ENCODE measurements around the gene BPIFB4.

The BPIFB4 gene

GRCh38 chr20:33092361-33092760, 12.9 kb downstream of the BPIFB4 start:
- H4K20me1 ChIP-seq (ENCODE audit: insufficient read depth, low read length) = no peaks in the 10 kb centered on the region
- H3K27ac ChIP-seq (ENCODE audit: low read length) = no peak overlapping the region
- H3K27me3 ChIP-seq (replicated peaks; ENCODE audit: insufficient read depth, low read length) = peaks cover 47% of the 10 kb centered on the region
- no peak for TF ChIP-seq CTCF (IDR thresholded peaks at IDR 0.05; ENCODE audit: low read length)
- no peak for TF ChIP-seq EZH2 (optimal IDR thresholded peaks at IDR 0.05; ENCODE audit: low read depth, low read length)
- no peak for TF ChIP-seq EZH2phosphoT487 (IDR thresholded peaks at IDR 0.05; ENCODE audit: low read length)
- H3K9ac ChIP-seq (ENCODE audit: low read length) = no peak overlapping the region
- no peak for DNase-seq
- no peak overlapping the region for H3K4me3 ChIP-seq (ENCODE audit: low read length)
- H3K4me2 ChIP-seq (ENCODE audit: low read depth, low read length) = no peak overlapping the region
- no peaks in the 10 kb centered on the region for H3F3A ChIP-seq (ENCODE audit: insufficient read depth, low read length)
- H2AFZ ChIP-seq (ENCODE audit: low read length) = no peak overlapping the region
- no peaks in the 10 kb centered on the region for H3K4me1 ChIP-seq (ENCODE audit: low read length)
- H3K79me2 ChIP-seq (ENCODE audit: low read length) = no peaks in the 10 kb centered on the region
- no peaks in the 10 kb centered on the region for H3K36me3 ChIP-seq (replicated peaks; ENCODE audit: insufficient read depth, low read length)
- no peaks in the 10 kb centered on the region for H3K9me2 ChIP-seq (replicated peaks; ENCODE audit: insufficient read depth, low read length)
- no peaks in the 10 kb centered on the region for H3K9me3 ChIP-seq (replicated peaks; ENCODE audit: insufficient read depth, low read length)

- H3K9me3 ChIP-seq (replicated peaks; ENCODE audit: insufficient read depth, low read length) = no peaks in the 10 kb centered on the region
- H3K9me2 ChIP-seq (replicated peaks; ENCODE audit: insufficient read depth, low read length) = no peaks in the 10 kb centered on the region
- DNase-seq = no peak
- no peak overlapping the region for H3K4me2 ChIP-seq (ENCODE audit: low read depth, low read length)
- no peak overlapping the region for H3K27ac ChIP-seq (ENCODE audit: low read length)
- no peak overlapping the region for H3K9ac ChIP-seq (ENCODE audit: low read length)
- H4K20me1 ChIP-seq (ENCODE audit: insufficient read depth, low read length) = no peaks in the 10 kb centered on the region
- TF ChIP-seq EZH2phosphoT487 (IDR thresholded peaks at IDR 0.05; ENCODE audit: low read length) = no peak
- H3K27me3 ChIP-seq (replicated peaks; ENCODE audit: insufficient read depth, low read length) = peaks cover 42% of the 10 kb centered on the region
- no peaks in the 10 kb centered on the region for H3K4me1 ChIP-seq (ENCODE audit: low read length)
- H3K79me2 ChIP-seq (ENCODE audit: low read length) = no peaks in the 10 kb centered on the region
- no peak overlapping the region for H2AFZ ChIP-seq (ENCODE audit: low read length)
- H3F3A ChIP-seq (ENCODE audit: insufficient read depth, low read length) = no peaks in the 10 kb centered on the region
- H3K36me3 ChIP-seq (replicated peaks; ENCODE audit: insufficient read depth, low read length) = no peaks in the 10 kb centered on the region
- H3K4me3 ChIP-seq (ENCODE audit: low read length) = no peak overlapping the region
Observed at GRCh38 chr20:33093074-33093473, 13.6 kb downstream of the BPIFB4 start.

- H3K27ac ChIP-seq (ENCODE audit: low read length) = no peak overlapping the region
- TF ChIP-seq EZH2phosphoT487 (IDR thresholded peaks at IDR 0.05; ENCODE audit: low read length) (no peak), EZH2 (optimal IDR thresholded peaks at IDR 0.05; ENCODE audit: low read depth, low read length) (no peak), CTCF (IDR thresholded peaks at IDR 0.05; ENCODE audit: low read length) (no peak)
- no peaks in the 10 kb centered on the region for H3K79me2 ChIP-seq (ENCODE audit: low read length)
- H3K4me3 ChIP-seq (ENCODE audit: low read length) = no peak overlapping the region
- H3K9me3 ChIP-seq (replicated peaks; ENCODE audit: insufficient read depth, low read length) = no peaks in the 10 kb centered on the region
- no peak overlapping the region for H2AFZ ChIP-seq (ENCODE audit: low read length)
- H3K9ac ChIP-seq (ENCODE audit: low read length) = no peak overlapping the region
- no peaks in the 10 kb centered on the region for H3F3A ChIP-seq (ENCODE audit: insufficient read depth, low read length)
- peaks cover 37% of the 10 kb centered on the region for H3K27me3 ChIP-seq (replicated peaks; ENCODE audit: insufficient read depth, low read length)
- H3K4me1 ChIP-seq (ENCODE audit: low read length) = no peaks in the 10 kb centered on the region
- H3K36me3 ChIP-seq (replicated peaks; ENCODE audit: insufficient read depth, low read length) = no peaks in the 10 kb centered on the region
- no peaks in the 10 kb centered on the region for H3K9me2 ChIP-seq (replicated peaks; ENCODE audit: insufficient read depth, low read length)
- no peak overlapping the region for H3K4me2 ChIP-seq (ENCODE audit: low read depth, low read length)
- DNase-seq = no peak
- H4K20me1 ChIP-seq (ENCODE audit: insufficient read depth, low read length) = no peaks in the 10 kb centered on the region
Observed at GRCh38 chr20:33093582-33093981, 14.1 kb downstream of the BPIFB4 start.

GRCh38 chr20:33095249-33095648, 15.8 kb downstream of the BPIFB4 start:
- H3K4me2 ChIP-seq (ENCODE audit: low read depth, low read length) = no peak overlapping the region
- no peak overlapping the region for H2AFZ ChIP-seq (ENCODE audit: low read length)
- H4K20me1 ChIP-seq (ENCODE audit: insufficient read depth, low read length) = no peaks in the 10 kb centered on the region
- H3K9ac ChIP-seq (ENCODE audit: low read length) = no peak overlapping the region
- no peaks in the 10 kb centered on the region for H3K79me2 ChIP-seq (ENCODE audit: low read length)
- H3K27ac ChIP-seq (ENCODE audit: low read length) = no peak overlapping the region
- no peaks in the 10 kb centered on the region for H3K4me1 ChIP-seq (ENCODE audit: low read length)
- no peaks in the 10 kb centered on the region for H3K9me3 ChIP-seq (replicated peaks; ENCODE audit: insufficient read depth, low read length)
- H3F3A ChIP-seq (ENCODE audit: insufficient read depth, low read length) = no peaks in the 10 kb centered on the region
- no peak for TF ChIP-seq CTCF (IDR thresholded peaks at IDR 0.05; ENCODE audit: low read length)
- no peak for TF ChIP-seq EZH2 (optimal IDR thresholded peaks at IDR 0.05; ENCODE audit: low read depth, low read length)
- no peak for TF ChIP-seq EZH2phosphoT487 (IDR thresholded peaks at IDR 0.05; ENCODE audit: low read length)
- peaks cover 27% of the 10 kb centered on the region for H3K27me3 ChIP-seq (replicated peaks; ENCODE audit: insufficient read depth, low read length)
- DNase-seq = no peak
- H3K9me2 ChIP-seq (replicated peaks; ENCODE audit: insufficient read depth, low read length) = no peaks in the 10 kb centered on the region
- no peaks in the 10 kb centered on the region for H3K36me3 ChIP-seq (replicated peaks; ENCODE audit: insufficient read depth, low read length)
- H3K4me3 ChIP-seq (ENCODE audit: low read length) = no peak overlapping the region
